ENCODE measurements around the gene RANBP1. TPM values are rescaled to one million over a fixed set of nuclear protein-coding genes. Genes with fewer than 3 reads are reported as not detected.

RANBP1 gene
- total RNA-seq, 1 experiment from 2014 or later = 365 TPM

GRCh38 chr22:20094197-20094807, 21.6 kb upstream of the RANBP1 start:
- no peaks in the 10 kb centered on the region for H3K9me3 Mint-ChIP-seq (ENCODE audit: unreplicated experiment)
- Histone ChIP-seq H3K27me3 (replicated peaks; ENCODE audit: control insufficient read depth, insufficient read depth, low read length) (no peaks in the 10 kb centered on the region), H3K9me3 (no peaks in the 10 kb centered on the region), H3K4me3 (ENCODE audit: low read depth, low read length) (no peak overlapping the region), H3K36me3 (ENCODE audit: control insufficient read depth, insufficient read depth, low read length) (peaks cover 11% of the 10 kb centered on the region), H3K4me1 (no peaks in the 10 kb centered on the region)
- POLR2A ChIA-PET = no interaction called here
- H3K27ac Mint-ChIP-seq (ENCODE audit: unreplicated experiment) = no peak overlapping the region
- TF ChIP-seq CTCF (IDR thresholded peaks at IDR 0.05; ENCODE audit: insufficient read depth in 1 of 2, low read depth in 1 of 2, low read length in 1 of 2, severe bottlenecking in 1 of 2, unreplicated experiment in 1 of 2) = no peak
- BruUV-seq (replicated peaks) = no TSS peak
- H3K36me3 Mint-ChIP-seq (ENCODE audit: insufficient read depth, unreplicated experiment) = peaks cover 99% of the 10 kb centered on the region
- H3K4me1 Mint-ChIP-seq (ENCODE audit: low read depth, unreplicated experiment) = no peaks in the 10 kb centered on the region
- no peak overlapping the region for H3K4me3 Mint-ChIP-seq (ENCODE audit: unreplicated experiment)
- DNase-seq = no peak
- CTCF ChIA-PET = no interaction called here
- intact Hi-C loops (cut with micrococcal nuclease; ENCODE audit: unreplicated experiment) = no loop called here
- H3K27me3 Mint-ChIP-seq (ENCODE audit: insufficient read depth, unreplicated experiment) = no peaks in the 10 kb centered on the region

- Histone ChIP-seq H3K36me3 (ENCODE audit: control insufficient read depth, insufficient read depth, low read length) (peaks cover 12% of the 10 kb centered on the region), H3K4me3 (ENCODE audit: low read depth, low read length) (no peak overlapping the region), H3K9me3 (no peaks in the 10 kb centered on the region), H3K4me1 (no peaks in the 10 kb centered on the region), H3K27me3 (replicated peaks; ENCODE audit: control insufficient read depth, insufficient read depth, low read length) (no peaks in the 10 kb centered on the region)
- no TSS peak for BruUV-seq (replicated peaks)
- ChIA-PET POLR2A (no interaction called here), CTCF (no interaction called here)
- Mint-ChIP-seq H3K36me3 (ENCODE audit: insufficient read depth, unreplicated experiment) (peaks cover 99% of the 10 kb centered on the region), H3K27me3 (ENCODE audit: insufficient read depth, unreplicated experiment) (no peaks in the 10 kb centered on the region), H3K27ac (ENCODE audit: unreplicated experiment) (no peak overlapping the region), H3K4me3 (ENCODE audit: unreplicated experiment) (no peak overlapping the region), H3K9me3 (ENCODE audit: unreplicated experiment) (no peaks in the 10 kb centered on the region), H3K4me1 (ENCODE audit: low read depth, unreplicated experiment) (no peaks in the 10 kb centered on the region)
- DNase-seq = no peak
- intact Hi-C loops (cut with micrococcal nuclease; ENCODE audit: unreplicated experiment) = no loop called here
- no peak for TF ChIP-seq CTCF (IDR thresholded peaks at IDR 0.05; ENCODE audit: insufficient read depth in 1 of 2, low read depth in 1 of 2, low read length in 1 of 2, severe bottlenecking in 1 of 2, unreplicated experiment in 1 of 2)
Measured at GRCh38 chr22:20095521-20095920, 20.4 kb upstream of the RANBP1 start.

- Mint-ChIP-seq H3K4me1 (ENCODE audit: low read depth, unreplicated experiment) (no peaks in the 10 kb centered on the region), H3K27me3 (ENCODE audit: insufficient read depth, unreplicated experiment) (no peaks in the 10 kb centered on the region), H3K36me3 (ENCODE audit: insufficient read depth, unreplicated experiment) (peaks cover 98% of the 10 kb centered on the region), H3K27ac (ENCODE audit: unreplicated experiment) (no peak overlapping the region), H3K4me3 (ENCODE audit: unreplicated experiment) (no peak overlapping the region), H3K9me3 (ENCODE audit: unreplicated experiment) (no peaks in the 10 kb centered on the region)
- no peak for TF ChIP-seq CTCF (IDR thresholded peaks at IDR 0.05; ENCODE audit: insufficient read depth in 1 of 2, low read depth in 1 of 2, low read length in 1 of 2, severe bottlenecking in 1 of 2, unreplicated experiment in 1 of 2)
- peaks cover 15% of the 10 kb centered on the region for H3K36me3 ChIP-seq (ENCODE audit: control insufficient read depth, insufficient read depth, low read length)
- H3K4me1 ChIP-seq = no peaks in the 10 kb centered on the region
- POLR2A ChIA-PET = no interaction called here
- CTCF ChIA-PET = no interaction called here
- H3K4me3 ChIP-seq (ENCODE audit: low read depth, low read length) = no peak overlapping the region
- BruUV-seq (replicated peaks) = no TSS peak
- H3K27me3 ChIP-seq (replicated peaks; ENCODE audit: control insufficient read depth, insufficient read depth, low read length) = no peaks in the 10 kb centered on the region
- intact Hi-C loops (cut with micrococcal nuclease; ENCODE audit: unreplicated experiment) = no loop called here
- no peak for DNase-seq
- no peaks in the 10 kb centered on the region for H3K9me3 ChIP-seq
Measured at GRCh38 chr22:20096574-20097420, 19.1 kb upstream of the RANBP1 start.
